NT2/D1 (cell line): ENCODE measurements around the gene ATE1.

Source experiments
- DNase-seq: peaks from one replicate; pipeline ENCODE4 v3.0.0-alpha.2; 2011; ENCODE audit warnings: low read depth, low spot score
- H3K27me3 ChIP-seq: 2 replicates; pipeline ENCODE4 v1.6.0; 2011; ENCODE audit warnings: mild to moderate bottlenecking; ENCODE audit not compliant: insufficient read length, insufficient read depth
- H3K36me3 ChIP-seq: 2 replicates; pipeline ENCODE4 v1.6.1; 2011; ENCODE audit warnings: mild to moderate bottlenecking, low read length, mixed read lengths; ENCODE audit not compliant: insufficient read depth, insufficient read length
- H3K4me1 ChIP-seq: 2 replicates; pipeline ENCODE4 v1.5.1; 2011; ENCODE audit not compliant: insufficient read depth, insufficient read length
- H3K4me3 ChIP-seq: 2 replicates; pipeline ENCODE4 v1.5.1; 2011; ENCODE audit warnings: low read depth; ENCODE audit not compliant: insufficient read length
- H3K9ac ChIP-seq: 2 replicates; pipeline ENCODE4 v1.6.0; 2011; ENCODE audit warnings: low read depth; ENCODE audit not compliant: insufficient read length
- H3K9me3 ChIP-seq: 2 replicates; pipeline ENCODE4 v1.5.1; 2011; ENCODE audit warnings: mild to moderate bottlenecking, low read length; ENCODE audit not compliant: insufficient read depth
- SUZ12 ChIP-seq: IDR thresholded peaks from 2 replicates; pipeline ENCODE4 v1.6.1; 2011; ENCODE audit not compliant: insufficient read length, insufficient read depth; ENCODE audit errors: extremely low read depth
- YY1 ChIP-seq: IDR thresholded peaks from 2 replicates; pipeline ENCODE4 v1.6.1; 2011; ENCODE audit not compliant: insufficient read length, insufficient read depth
- ZNF274 ChIP-seq: IDR thresholded peaks from 2 replicates; pipeline ENCODE4 v1.6.1; 2011; ENCODE audit warnings: mild to moderate bottlenecking, low read depth, low read length

The ATE1 gene

DNA sequence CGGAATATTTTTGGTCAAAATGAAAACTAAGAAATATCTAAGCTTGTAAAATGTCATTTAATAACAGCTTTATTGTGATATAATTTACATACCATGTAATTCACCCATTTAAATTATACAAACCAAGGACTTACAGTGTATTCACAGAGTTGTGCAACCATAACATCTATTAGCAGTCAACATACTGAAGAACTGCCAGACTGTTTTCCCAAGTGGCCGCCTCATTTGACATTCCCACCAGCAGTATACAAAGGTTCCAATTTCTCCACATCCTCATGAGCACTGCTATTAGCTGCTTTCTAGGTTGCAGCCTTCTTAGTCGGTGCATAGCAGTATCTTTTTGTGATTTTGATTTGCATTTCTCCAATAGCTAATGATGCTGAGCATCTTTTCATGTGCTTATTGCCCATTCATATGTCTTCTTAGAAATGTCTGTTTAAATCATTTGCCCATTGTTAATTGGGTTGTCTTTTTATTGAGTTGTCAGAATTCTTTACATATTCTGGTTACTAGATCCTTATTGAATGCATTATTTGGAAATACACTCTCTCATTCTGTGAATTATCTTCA, 176.6 kb downstream of the ATE1 start:
- H3K27me3 ChIP-seq, result no peaks in the 10 kb centered on the region
- H3K4me1 ChIP-seq, result no peaks in the 10 kb centered on the region
- H3K4me3 ChIP-seq, result no peak overlapping the region
- no peak overlapping the region for H3K9ac ChIP-seq
- no peaks in the 10 kb centered on the region for H3K36me3 ChIP-seq
- TF ChIP-seq ZNF274 (no peak), YY1 (no peak), SUZ12 (no peak)
- H3K9me3 ChIP-seq, result peaks cover 8% of the 10 kb centered on the region; the same call in 1 of the 2 replicates
- no peak for DNase-seq

DNA sequence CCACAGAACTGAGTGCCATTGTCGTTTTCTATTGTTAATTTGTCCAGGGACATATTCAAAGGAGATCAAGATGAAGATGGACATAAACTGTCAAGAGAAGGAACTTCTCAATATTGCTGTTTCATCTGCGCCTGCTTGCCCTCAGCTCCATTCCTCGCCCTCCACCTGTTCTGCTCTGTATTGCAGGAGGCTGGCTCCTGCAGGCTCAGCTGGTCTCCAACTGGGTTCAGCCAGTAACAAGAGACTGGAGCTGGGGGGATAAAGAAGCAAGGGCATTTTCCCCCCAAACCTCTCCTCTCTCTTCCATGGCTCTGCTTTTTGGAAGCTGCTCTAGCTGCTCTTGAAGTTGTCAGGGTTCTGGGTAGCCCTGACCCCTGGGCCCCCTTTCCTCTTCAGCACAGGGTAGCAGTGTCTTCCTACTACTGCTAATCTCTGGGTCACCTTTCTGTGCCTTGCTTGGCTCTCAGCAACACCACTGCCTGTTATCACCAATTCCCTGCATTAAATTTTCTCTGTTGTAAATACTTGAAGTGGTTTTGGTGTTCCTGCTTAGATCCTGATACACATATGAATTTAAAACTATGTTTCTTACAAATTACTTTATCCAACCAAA, 180.6 kb downstream of the ATE1 start:
- no peaks in the 10 kb centered on the region for H3K9me3 ChIP-seq
- no peaks in the 10 kb centered on the region for H3K4me1 ChIP-seq

DNA sequence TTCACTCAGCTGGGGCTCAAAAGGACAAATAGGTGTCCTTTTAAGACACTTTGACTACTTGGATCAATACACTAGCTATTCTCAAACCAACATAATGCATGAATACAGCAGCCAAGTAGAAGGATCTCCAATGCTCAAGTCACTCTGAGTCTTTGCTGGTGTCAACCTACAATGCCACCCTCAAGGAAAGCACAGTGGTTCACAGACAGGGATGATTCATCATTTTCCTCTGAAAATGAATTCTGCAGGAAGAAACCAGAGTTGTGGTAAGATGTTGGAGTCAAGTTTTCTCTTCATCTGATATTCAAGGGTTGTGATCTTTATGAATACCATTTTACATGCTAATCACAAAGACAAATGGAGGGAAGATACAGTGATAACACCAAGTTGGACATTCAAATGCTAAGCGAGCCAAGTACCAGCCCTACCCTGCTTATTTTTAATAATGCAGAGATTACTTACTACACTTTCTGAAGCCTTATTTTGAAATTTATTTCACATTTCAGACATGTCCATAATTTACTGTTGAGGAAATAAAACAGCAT, 186.5 kb downstream of the ATE1 start:
- peaks cover 6% of the 10 kb centered on the region for H3K36me3 ChIP-seq
- H3K9me3 ChIP-seq, result no peaks in the 10 kb centered on the region
- no peaks in the 10 kb centered on the region for H3K4me1 ChIP-seq
- H3K9ac ChIP-seq, result no peak overlapping the region
- no peak for DNase-seq
- no peaks in the 10 kb centered on the region for H3K27me3 ChIP-seq
- H3K4me3 ChIP-seq, result no peak overlapping the region
- TF ChIP-seq YY1 (no peak), SUZ12 (no peak), ZNF274 (no peak)

More for the DNA sequence above, 180.6 kb downstream of the ATE1 start:
- no peaks in the 10 kb centered on the region for H3K27me3 ChIP-seq
- H3K9ac ChIP-seq, result no peak overlapping the region
- H3K36me3 ChIP-seq, result peaks cover 2% of the 10 kb centered on the region
- no peak for DNase-seq
- TF ChIP-seq YY1, result no peak
- TF ChIP-seq ZNF274, result no peak
- no peak for TF ChIP-seq SUZ12
- no peak overlapping the region for H3K4me3 ChIP-seq

DNA sequence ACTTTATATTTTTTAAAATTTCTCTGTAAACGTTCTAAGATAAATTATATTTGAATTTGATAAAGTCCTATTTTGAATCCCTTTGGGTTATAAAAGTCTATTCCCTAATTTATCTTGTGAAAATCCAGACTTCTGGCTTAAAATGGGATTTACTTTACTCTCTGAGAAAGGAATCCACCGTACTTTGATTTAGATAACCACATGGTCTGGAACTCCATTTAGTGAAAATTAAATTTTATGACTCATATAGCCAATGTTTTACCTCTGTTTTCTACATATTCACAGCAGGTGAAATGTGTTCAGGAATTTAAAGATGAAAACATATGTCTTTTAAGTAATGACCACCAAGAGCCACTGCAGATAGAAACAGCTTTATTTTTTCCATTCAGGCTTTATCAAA, 187.8 kb downstream of the ATE1 start:
- Histone ChIP-seq H3K9me3 (no peaks in the 10 kb centered on the region), H3K4me1 (no peaks in the 10 kb centered on the region), H3K9ac (no peak overlapping the region), H3K36me3 (peaks cover 6% of the 10 kb centered on the region), H3K4me3 (no peak overlapping the region), H3K27me3 (no peaks in the 10 kb centered on the region)
- no peak for TF ChIP-seq YY1
- no peak for TF ChIP-seq ZNF274
- TF ChIP-seq SUZ12, result no peak
- DNase-seq, result no peak

- DNase-seq, result no peak
- Histone ChIP-seq H3K36me3 (peaks cover 6% of the 10 kb centered on the region), H3K9me3 (no peaks in the 10 kb centered on the region), H3K4me3 (no peak overlapping the region), H3K9ac (no peak overlapping the region), H3K4me1 (no peaks in the 10 kb centered on the region), H3K27me3 (no peaks in the 10 kb centered on the region)
- TF ChIP-seq SUZ12 (no peak), YY1 (no peak), ZNF274 (no peak)
Measured at GRCh38 chr10:121739114-121739513, 188.7 kb downstream of the ATE1 start.

DNA sequence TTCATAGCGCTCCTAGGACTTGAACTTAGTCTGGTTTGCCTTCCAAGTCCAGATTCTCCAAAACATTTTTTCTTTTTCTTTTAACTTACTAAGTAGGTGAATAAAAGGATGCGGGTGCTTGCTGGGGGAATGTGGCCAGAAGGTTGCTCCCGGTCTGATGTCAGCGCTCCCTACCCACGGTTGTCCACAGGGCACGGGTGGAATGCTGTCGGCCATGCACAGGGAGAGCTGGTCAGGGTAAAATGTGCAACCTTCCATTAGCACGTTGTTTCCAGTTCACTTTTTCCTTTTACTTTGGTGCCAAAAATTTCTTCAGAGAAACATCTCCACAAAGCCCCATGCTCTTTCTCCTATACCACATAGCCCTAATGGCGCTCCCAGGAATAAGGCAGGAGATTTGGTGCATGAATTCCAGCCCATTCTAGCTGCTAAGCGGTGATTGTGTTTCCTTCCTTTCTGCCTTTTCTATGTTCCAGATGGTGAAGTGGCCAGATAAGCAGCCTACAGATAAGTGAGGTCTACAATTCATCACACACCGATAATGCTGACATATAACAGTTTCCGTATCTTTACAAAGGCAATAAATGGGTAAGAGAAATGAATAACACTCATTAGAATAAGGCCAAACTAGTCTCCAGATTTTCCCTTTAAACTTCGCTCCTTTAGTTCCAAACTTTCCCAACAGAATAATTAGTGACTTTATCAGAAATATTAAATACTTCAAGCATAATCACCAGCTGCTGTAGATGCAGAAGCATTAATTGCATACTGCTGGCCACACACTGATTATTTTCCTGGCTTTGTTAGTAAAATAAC, 191.3 kb downstream of the ATE1 start:
- Histone ChIP-seq H3K4me1 (peaks cover 4% of the 10 kb centered on the region), H3K9ac (no peak overlapping the region), H3K36me3 (peaks cover 4% of the 10 kb centered on the region), H3K9me3 (no peaks in the 10 kb centered on the region), H3K4me3 (no peak overlapping the region), H3K27me3 (no peaks in the 10 kb centered on the region)
- no peak for TF ChIP-seq ZNF274
- no peak for TF ChIP-seq YY1
- no peak for TF ChIP-seq SUZ12
- DNase-seq, result no peak

DNA sequence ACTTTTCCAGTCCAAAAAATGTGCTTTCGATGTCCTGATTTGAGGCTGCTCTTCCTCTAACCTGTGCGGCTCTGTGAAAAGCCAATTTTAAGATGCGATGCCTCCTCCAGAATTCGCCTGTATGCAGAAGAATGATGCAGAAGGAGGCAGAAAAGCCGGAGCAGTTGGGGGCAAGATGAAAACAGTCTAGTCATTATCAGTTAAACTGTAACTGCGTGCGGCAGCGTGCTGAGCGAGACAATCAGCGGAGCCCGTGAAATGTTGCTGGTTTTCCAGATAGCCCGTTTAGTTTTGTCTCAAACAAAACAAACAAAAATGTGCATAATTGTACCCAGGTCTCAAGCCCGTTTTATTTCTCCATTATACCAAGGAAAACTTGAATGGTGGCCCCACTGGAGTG, 192.6 kb downstream of the ATE1 start:
- H3K9ac ChIP-seq, result no peak overlapping the region
- no peak overlapping the region for H3K4me3 ChIP-seq
- DNase-seq, result no peak

More for the DNA sequence above, 192.6 kb downstream of the ATE1 start:
- TF ChIP-seq ZNF274 (no peak), SUZ12 (no peak), YY1 (no peak)
- no peaks in the 10 kb centered on the region for H3K9me3 ChIP-seq
- peaks cover 4% of the 10 kb centered on the region for H3K4me1 ChIP-seq
- H3K27me3 ChIP-seq, result no peaks in the 10 kb centered on the region
- no peaks in the 10 kb centered on the region for H3K36me3 ChIP-seq
